22Rv1 (cell line): Measurements from ENCODE around the gene TGM1.

ENCODE experiments used
- CTCF ChIP-seq: fragments of 450-650 bp; IDR thresholded peaks from 2 replicates; pipeline ENCODE4 v1.5.1; 2017; ENCODE audit warnings: mild to moderate bottlenecking
- ZFX ChIP-seq: fragments of 450-650 bp; IDR thresholded peaks from 2 replicates; pipeline ENCODE4 v1.6.1; 2017; ENCODE audit warnings: antibody characterized with exemption, borderline replicate concordance

- TF ChIP-seq ZFX (no peak), CTCF (no peak)
Measured at GRCh38 chr14:24298892-24299254, 35.9 kb upstream of the TGM1 start.
